ENCODE measurements around the gene CHRNE.
A peak's percentile ranks its signal among the peaks of the same experiment; 100 is the strongest.
"Not testable (repeated sequence)": the region's sequence is repeated elsewhere in the genome, so short reads cannot be mapped to it uniquely, and the experiment has no call there.

The CHRNE gene

GRCh38 chr17:4939796-4940554 is 37.1 kb upstream of the CHRNE start, which contains the start of the genes RNF167 and SLC25A11:
Gene RNF167, plus strand, starts transcription at chr17:4940268. Its CDS starts 642 bp downstream, at chr17:4940910.
Gene SLC25A11, minus strand, starts transcription at chr17:4940046. Its CDS starts 136 bp downstream, at chr17:4939910.
- DNase-seq (ENCODE audit: low spot score) = peak; percentile 98

- no peak for DNase-seq (ENCODE audit: low spot score)
These were observed 36.6 kb upstream of the CHRNE start for GRCh38 chr17:4939546-4939795.

GRCh38 chr17:4938688-4939545 is 36.0 kb upstream of the CHRNE start:
- DNase-seq (ENCODE audit: low spot score) = no peak

GRCh38 chr17:4938069-4938491 is 35.2 kb upstream of the CHRNE start:
- no peak for DNase-seq (ENCODE audit: low spot score)

- DNase-seq (ENCODE audit: low spot score) = no peak
These were observed 34.7 kb upstream of the CHRNE start for GRCh38 chr17:4937553-4937952.

- no peak for DNase-seq (ENCODE audit: low spot score)
These were observed 33.5 kb upstream of the CHRNE start for GRCh38 chr17:4936436-4936835.

- no peak for DNase-seq (ENCODE audit: low spot score)
These were observed 32.8 kb upstream of the CHRNE start for GRCh38 chr17:4935650-4936049.

GRCh38 chr17:4934173-4934979 is 31.5 kb upstream of the CHRNE start:
- DNase-seq (ENCODE audit: low spot score) = peak; percentile 60

GRCh38 chr17:4933646-4934045 is 30.7 kb upstream of the CHRNE start:
- DNase-seq (ENCODE audit: low spot score) = no peak

GRCh38 chr17:4932756-4933155 is 29.9 kb upstream of the CHRNE start:
- no peak for DNase-seq (ENCODE audit: low spot score)

GRCh38 chr17:4931963-4932362 is 29.1 kb upstream of the CHRNE start, which contains the start of gene GP1BA:
Gene GP1BA, plus strand, starts transcription at chr17:4932277. Its CDS starts 328 bp downstream, at chr17:4932605.
- DNase-seq (ENCODE audit: low spot score) = no peak

GRCh38 chr17:4928881-4929280 is 26.0 kb upstream of the CHRNE start:
- no peak for DNase-seq (ENCODE audit: low spot score)

GRCh38 chr17:4926577-4927335 is 23.9 kb upstream of the CHRNE start:
- not testable (repeated sequence) for DNase-seq (ENCODE audit: low spot score)

GRCh38 chr17:4921320-4921719 is 18.4 kb upstream of the CHRNE start:
- no peak for DNase-seq (ENCODE audit: low spot score)

- DNase-seq (ENCODE audit: low spot score) = no peak
These were observed 17.6 kb upstream of the CHRNE start for GRCh38 chr17:4920351-4921048.

- DNase-seq (ENCODE audit: low spot score) = no peak
These were observed 16.7 kb upstream of the CHRNE start for GRCh38 chr17:4919511-4920047.

GRCh38 chr17:4914551-4914950 is 11.7 kb upstream of the CHRNE start:
- not testable (repeated sequence) for DNase-seq (ENCODE audit: low spot score)

- DNase-seq (ENCODE audit: low spot score) = no peak
These were observed 11.1 kb upstream of the CHRNE start for GRCh38 chr17:4913994-4914393.

GRCh38 chr17:4908711-4909496 is 6.0 kb upstream of the CHRNE start:
- DNase-seq (ENCODE audit: low spot score) = peak; percentile 95

GRCh38 chr17:4908301-4908700 is 5.4 kb upstream of the CHRNE start:
- no peak for DNase-seq (ENCODE audit: low spot score)

Data from GM03348 (cell line).